Measurements from ENCODE around the gene S1PR4.
"Not testable (repeated sequence)": the region's sequence is repeated elsewhere in the genome, so short reads cannot be mapped to it uniquely, and the experiment has no call there.

S1PR4 gene

GRCh38 chr19:3202895-3203294, 24.3 kb downstream of the S1PR4 start:
- not testable (repeated sequence) for ATAC-seq (replicated peaks); H3K9me3 Mint-ChIP-seq; DNase-seq; H3K4me1 Mint-ChIP-seq; H3K27me3 Mint-ChIP-seq; H3K4me3 Mint-ChIP-seq
- Mint-ChIP-seq H3K27ac (peak overlapping the region; percentile 47), H3K36me3 (peaks cover 23 to 26% of the 10 kb centered on the region in 2 donors)

DNA sequence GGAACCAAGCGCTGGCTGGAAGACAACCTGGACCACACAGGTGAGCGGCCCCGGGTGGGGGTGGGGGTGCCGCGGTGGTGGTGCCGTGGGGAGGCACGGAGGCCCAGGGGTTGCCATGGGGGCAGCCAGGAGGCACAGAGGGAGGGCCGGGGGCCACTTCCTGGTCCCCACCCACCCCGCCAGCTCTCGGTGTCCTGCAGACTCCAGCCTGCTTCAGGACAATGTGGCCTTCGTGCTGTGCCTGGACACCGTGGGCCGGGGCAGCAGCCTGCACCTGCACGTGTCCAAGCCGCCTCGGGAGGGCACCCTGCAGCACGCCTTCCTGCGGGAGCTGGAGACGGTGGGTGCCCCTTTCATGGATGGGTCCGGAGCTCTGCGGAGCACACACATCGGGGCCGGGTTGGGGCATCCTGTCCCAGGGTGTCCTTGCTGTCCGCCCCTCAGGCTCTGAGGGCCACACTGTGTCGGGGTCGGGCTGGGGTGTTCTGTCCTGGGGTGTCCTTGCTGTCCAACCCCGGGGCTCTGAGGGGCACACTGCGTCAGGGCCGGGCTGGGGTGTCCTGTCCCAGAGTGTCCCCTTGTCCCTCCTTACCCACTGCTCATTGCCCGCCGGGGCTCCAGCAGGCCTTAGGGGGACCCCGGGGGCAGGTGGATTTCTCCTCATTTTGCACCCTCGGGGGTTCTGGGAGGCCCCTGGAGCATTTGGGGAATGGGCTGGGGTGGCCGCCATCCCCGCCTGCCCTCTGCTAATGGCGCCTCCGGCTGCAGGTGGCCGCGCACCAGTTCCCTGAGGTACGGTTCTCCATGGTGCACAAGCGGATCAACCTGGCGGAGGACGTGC, 25.5 kb downstream of the S1PR4 start:
- no peak for ATAC-seq (replicated peaks)
- Mint-ChIP-seq H3K36me3 (peaks cover 31 to 32% of the 10 kb centered on the region in 2 donors), H3K4me1 (no peaks in the 10 kb centered on the region), H3K9me3 (no peaks in the 10 kb centered on the region), H3K4me3 (no peak overlapping the region), H3K27me3 (no peaks in the 10 kb centered on the region), H3K27ac (no peak overlapping the region)
- no peak for DNase-seq

DNA sequence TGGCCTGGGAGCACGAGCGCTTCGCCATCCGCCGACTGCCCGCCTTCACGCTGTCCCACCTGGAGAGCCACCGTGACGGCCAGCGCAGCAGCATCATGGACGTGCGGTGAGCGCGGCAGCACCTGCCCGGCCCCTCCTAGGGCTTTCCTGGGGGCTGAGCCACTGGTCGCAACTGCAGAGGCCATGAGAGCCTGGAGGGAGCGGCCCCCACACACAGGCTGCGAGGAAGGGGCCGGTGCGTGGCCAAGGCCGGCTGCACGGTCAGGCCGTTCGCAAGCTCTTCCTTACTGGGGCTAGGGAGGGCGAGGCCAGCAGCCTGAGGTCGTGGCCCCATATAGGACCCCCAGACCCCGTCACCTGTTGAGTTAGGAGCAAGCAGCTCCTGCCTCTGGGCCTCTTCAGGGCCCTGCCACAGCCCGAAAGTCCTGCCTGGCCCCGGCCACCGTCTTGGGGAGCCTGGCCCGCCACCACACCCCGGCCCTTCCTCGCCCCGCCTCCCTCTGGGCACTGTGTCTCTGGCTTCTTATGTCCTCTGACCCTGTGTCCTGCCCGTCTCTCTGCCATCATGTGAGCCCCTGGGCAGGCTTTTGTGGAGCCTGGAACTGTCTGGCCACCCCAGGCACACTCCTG, 26.2 kb downstream of the S1PR4 start:
- DNase-seq (no peak), ATAC-seq (replicated peaks) (no peak)
- Mint-ChIP-seq H3K9me3 (no peaks in the 10 kb centered on the region), H3K4me3 (no peak overlapping the region), H3K27ac (no peak overlapping the region), H3K4me1 (peaks cover 0 to 3% of the 10 kb centered on the region in 2 donors), H3K27me3 (no peaks in the 10 kb centered on the region), H3K36me3 (peaks cover 33 to 37% of the 10 kb centered on the region in 2 donors)

DNA sequence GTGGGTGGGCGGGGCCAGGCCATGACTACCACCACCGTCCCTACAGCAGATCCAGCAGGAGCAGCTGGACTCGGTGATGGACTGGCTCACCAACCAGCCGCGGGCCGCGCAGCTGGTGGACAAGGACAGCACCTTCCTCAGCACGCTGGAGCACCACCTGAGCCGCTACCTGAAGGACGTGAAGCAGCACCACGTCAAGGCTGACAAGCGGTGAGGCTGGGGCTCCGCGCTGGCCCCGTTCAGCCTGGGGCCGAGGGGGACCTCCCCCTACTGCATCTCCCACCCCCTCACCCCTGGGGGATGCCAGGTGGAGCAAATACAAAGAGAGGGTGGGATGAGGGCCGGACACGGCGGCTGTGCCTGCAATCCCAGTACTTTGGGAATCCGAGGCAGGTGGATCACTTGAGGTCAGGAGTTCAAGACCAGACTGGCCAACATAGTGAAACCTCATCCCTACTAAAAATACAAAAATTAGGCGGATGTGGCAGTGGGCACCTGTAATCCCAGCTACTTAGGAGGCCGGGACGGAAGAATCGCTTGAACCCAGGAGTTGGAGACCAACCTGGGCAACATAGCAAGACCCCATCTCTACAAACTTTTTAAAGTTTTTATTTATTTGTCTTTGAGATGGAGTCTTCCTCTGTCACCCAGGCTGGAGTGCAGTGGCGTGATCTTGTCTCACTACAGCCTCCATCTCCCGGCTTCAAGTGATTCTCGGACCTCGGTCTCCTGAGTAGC, 27.8 kb downstream of the S1PR4 start:
- Mint-ChIP-seq H3K9me3 (no peaks in the 10 kb centered on the region), H3K27me3 (no peaks in the 10 kb centered on the region), H3K27ac (no peak overlapping the region), H3K4me1 (peaks cover 8 to 11% of the 10 kb centered on the region in 2 donors), H3K4me3 (no peak overlapping the region), H3K36me3 (peaks cover 25 to 33% of the 10 kb centered on the region in 2 donors)
- ATAC-seq (replicated peaks) (no peak), DNase-seq (no peak)

GRCh38 chr19:3207461-3208242, 29.1 kb downstream of the S1PR4 start:
- Mint-ChIP-seq H3K36me3 (peaks cover 16 to 29% of the 10 kb centered on the region in 2 donors), H3K9me3 (no peaks in the 10 kb centered on the region), H3K27ac (no peak overlapping the region), H3K4me3 (no peak overlapping the region), H3K27me3 (no peaks in the 10 kb centered on the region), H3K4me1 (peaks cover 8 to 11% of the 10 kb centered on the region in 2 donors)
- ATAC-seq (replicated peaks) (no peak), DNase-seq (no peak)

GRCh38 chr19:3208317-3209207, 30.0 kb downstream of the S1PR4 start:
- H3K27ac Mint-ChIP-seq = peak overlapping the region; percentile 47
- no peaks in the 10 kb centered on the region for H3K27me3 Mint-ChIP-seq
- peaks cover 11 to 19% of the 10 kb centered on the region in 2 donors for H3K4me1 Mint-ChIP-seq
- H3K9me3 Mint-ChIP-seq = no peaks in the 10 kb centered on the region
- no peak for DNase-seq
- H3K36me3 Mint-ChIP-seq = peaks cover 16 to 31% of the 10 kb centered on the region in 2 donors
- no peak overlapping the region for H3K4me3 Mint-ChIP-seq
- ATAC-seq (replicated peaks) = no peak

- H3K4me1 Mint-ChIP-seq = peaks cover 13 to 24% of the 10 kb centered on the region in 2 donors
- DNase-seq (peak; percentile 48), ATAC-seq (replicated peaks) (peak; percentile 85 to 87)
- H3K27me3 Mint-ChIP-seq = no peaks in the 10 kb centered on the region
- H3K36me3 Mint-ChIP-seq = peaks cover 12 to 26% of the 10 kb centered on the region in 2 donors
- H3K27ac Mint-ChIP-seq = peak overlapping the region; percentile 81
- no peaks in the 10 kb centered on the region for H3K9me3 Mint-ChIP-seq
- H3K4me3 Mint-ChIP-seq = peak overlapping the region in 1 of 2 donors; percentile 22
Measured at GRCh38 chr19:3210347-3211017, 31.9 kb downstream of the S1PR4 start.

DNA sequence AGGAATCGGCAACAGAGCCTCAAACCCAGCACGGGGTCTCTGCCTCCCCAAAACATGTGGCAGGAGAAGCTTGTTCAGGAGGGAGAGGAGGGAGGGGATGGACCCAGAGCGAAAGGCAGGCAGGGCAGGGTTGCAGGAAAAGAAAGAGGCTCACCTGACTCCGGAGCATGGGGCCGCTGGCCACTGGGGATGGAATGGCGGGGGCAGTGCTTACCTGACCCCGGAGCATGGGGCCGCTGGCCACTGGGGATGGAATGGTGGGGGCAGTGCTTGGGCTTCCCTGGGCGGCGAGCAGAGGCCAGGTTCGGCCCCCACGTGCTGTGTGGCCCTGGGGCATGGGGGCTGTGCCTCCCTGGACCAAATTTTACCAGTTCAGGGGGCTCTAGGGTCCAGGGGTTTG, 32.6 kb downstream of the S1PR4 start:
- Mint-ChIP-seq H3K4me3 (no peak overlapping the region), H3K27me3 (no peaks in the 10 kb centered on the region), H3K9me3 (no peaks in the 10 kb centered on the region), H3K4me1 (peaks cover 13 to 24% of the 10 kb centered on the region in 2 donors), H3K36me3 (peaks cover 11 to 25% of the 10 kb centered on the region in 2 donors), H3K27ac (peak overlapping the region; percentile 81)
- ATAC-seq (replicated peaks) (no peak), DNase-seq (no peak)

GRCh38 chr19:3213159-3213558, 34.6 kb downstream of the S1PR4 start:
- Mint-ChIP-seq H3K9me3 (no peaks in the 10 kb centered on the region), H3K4me3 (peak overlapping the region in 1 of 2 donors; percentile 18), H3K36me3 (peaks cover 11 to 24% of the 10 kb centered on the region in 2 donors), H3K27ac (peak overlapping the region; percentile 38), H3K4me1 (peaks cover 13 to 24% of the 10 kb centered on the region in 2 donors), H3K27me3 (no peaks in the 10 kb centered on the region)
- DNase-seq (no peak), ATAC-seq (replicated peaks) (no peak)

DNA sequence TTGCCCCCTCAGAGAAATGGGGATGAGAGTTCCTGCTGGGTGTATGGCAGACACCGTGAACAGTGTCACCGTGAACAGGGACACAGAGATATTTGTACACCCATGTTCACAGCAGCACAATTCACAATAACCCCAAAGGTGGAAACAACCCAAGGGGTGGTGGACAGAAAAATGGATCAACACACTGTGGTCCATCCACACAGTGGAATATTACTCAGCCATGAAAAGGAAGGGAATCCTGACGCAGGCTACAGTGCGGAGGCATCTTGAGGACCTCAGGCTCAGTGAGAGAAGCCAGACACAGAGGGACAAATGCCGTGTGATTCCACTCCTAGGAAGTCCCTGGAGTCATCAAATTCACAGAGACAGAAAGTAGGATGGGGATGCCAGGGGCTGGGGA, 38.3 kb downstream of the S1PR4 start:
- peaks cover 4 to 12% of the 10 kb centered on the region in 2 donors for H3K36me3 Mint-ChIP-seq
- H3K27me3 Mint-ChIP-seq = no peaks in the 10 kb centered on the region
- ATAC-seq (replicated peaks) = no peak

DNA sequence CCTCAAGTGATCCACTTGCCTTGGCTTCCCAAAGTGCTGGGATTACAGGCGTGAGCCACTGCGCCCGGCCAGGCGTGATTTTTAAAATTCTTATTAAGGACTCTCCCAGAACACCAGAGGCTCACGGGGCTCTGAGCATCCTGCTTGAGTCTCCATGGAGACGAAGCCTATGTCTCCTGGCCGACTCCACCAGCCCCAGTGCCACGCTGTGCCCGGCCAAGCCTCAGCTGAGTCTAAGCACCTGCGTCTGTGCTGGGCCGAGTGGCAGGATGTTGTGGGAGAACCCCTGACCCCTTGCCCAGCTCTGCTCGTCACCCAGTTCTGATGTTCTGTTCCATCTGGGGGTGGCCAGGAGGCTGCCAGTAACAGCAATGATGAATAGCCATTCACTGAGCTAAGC, 42.0 kb downstream of the S1PR4 start:
- DNase-seq (no peak), ATAC-seq (replicated peaks) (no peak)
- Mint-ChIP-seq H3K27me3 (peaks cover 7 to 9% of the 10 kb centered on the region in 2 donors), H3K27ac (no peak overlapping the region), H3K4me1 (peaks cover 0 to 3% of the 10 kb centered on the region in 2 donors), H3K36me3 (peaks cover 4% of the 10 kb centered on the region in 2 donors), H3K4me3 (no peak overlapping the region), H3K9me3 (no peaks in the 10 kb centered on the region)

More for the DNA sequence above, 38.3 kb downstream of the S1PR4 start:
- Mint-ChIP-seq H3K9me3 (no peaks in the 10 kb centered on the region), H3K27ac (peak overlapping the region; percentile 60), H3K4me1 (peaks cover 5 to 13% of the 10 kb centered on the region in 2 donors), H3K4me3 (no peak overlapping the region)
- DNase-seq = no peak

GRCh38 chr19:3221576-3221975, 43.0 kb downstream of the S1PR4 start:
- ATAC-seq (replicated peaks); DNase-seq; H3K4me3 Mint-ChIP-seq; H3K9me3 Mint-ChIP-seq; H3K27ac Mint-ChIP-seq; H3K4me1 Mint-ChIP-seq; H3K36me3 Mint-ChIP-seq: not testable (repeated sequence)
- H3K27me3 Mint-ChIP-seq = peaks cover 13 to 19% of the 10 kb centered on the region in 2 donors

All from stimulated activated naive B cell treated with anti-CD40 and anti-IgM and Interleukin-4, amounts not matched to agents 10 μg/mL and 1 μg/mL and 100 μg/mL, for 72 hours (primary cell).